IPS-18c (cell line): ENCODE measurements around the gene IPO9.
"Not testable (repeated sequence)": the region's sequence is repeated elsewhere in the genome, so short reads cannot be mapped to it uniquely, and the experiment has no call there.

ENCODE experiments used
- H3K4me3 ChIP-seq: 2 replicates; pipeline ENCODE4 v1.7.0; 2013; ENCODE audit warnings: low read depth, mild to moderate bottlenecking, low read length, moderate library complexity; ENCODE audit not compliant: insufficient read depth
- H3K9me3 ChIP-seq: one replicate; pipeline ENCODE4 v1.6.1; 2013; ENCODE audit warnings: mild to moderate bottlenecking, low read length, moderate library complexity; ENCODE audit not compliant: control insufficient read depth, insufficient read depth

Gene IPO9

DNA sequence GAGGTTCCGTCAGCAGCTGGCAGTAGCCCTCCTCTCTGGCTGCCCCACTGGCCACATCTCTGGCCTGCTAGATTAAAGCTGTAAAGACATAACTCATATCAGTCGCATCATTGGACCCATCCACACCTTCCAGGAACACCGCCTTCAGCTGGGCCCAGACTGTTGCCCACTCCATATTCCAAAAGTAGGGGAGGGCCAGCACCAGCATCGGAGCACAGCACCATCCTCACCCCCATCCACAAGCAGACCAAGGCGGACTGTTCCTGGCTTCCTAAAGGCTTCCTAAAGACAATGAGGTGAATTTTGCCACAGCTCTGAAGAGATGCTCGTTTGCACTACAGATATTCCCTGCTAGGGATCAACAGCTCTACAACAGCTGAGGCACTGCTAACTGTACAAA is 63.3 kb downstream of the IPO9 start:
- Histone ChIP-seq H3K4me3 (no peak overlapping the region), H3K9me3 (no peaks in the 10 kb centered on the region)

DNA sequence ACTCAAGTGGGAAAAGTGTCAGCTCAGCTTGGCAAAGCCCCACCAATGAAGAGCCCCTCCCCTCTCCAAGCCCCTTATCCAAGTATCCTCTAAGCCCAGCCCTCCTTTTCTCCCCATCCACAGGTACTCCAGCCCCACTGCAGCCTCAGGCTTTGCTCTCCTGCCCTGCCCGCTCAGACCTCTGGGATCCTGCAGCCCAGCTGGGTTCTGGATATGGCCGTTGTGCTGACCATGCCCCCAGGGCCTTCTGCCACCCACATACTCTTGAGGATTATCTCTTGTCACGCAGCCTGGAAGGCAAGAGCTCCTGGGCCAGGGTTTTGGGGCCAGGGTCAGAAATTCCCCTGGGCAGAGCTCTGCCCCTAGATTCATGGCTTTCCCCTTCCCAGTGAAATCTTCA is 64.5 kb downstream of the IPO9 start:
- no peaks in the 10 kb centered on the region for H3K9me3 ChIP-seq
- no peak overlapping the region for H3K4me3 ChIP-seq

DNA sequence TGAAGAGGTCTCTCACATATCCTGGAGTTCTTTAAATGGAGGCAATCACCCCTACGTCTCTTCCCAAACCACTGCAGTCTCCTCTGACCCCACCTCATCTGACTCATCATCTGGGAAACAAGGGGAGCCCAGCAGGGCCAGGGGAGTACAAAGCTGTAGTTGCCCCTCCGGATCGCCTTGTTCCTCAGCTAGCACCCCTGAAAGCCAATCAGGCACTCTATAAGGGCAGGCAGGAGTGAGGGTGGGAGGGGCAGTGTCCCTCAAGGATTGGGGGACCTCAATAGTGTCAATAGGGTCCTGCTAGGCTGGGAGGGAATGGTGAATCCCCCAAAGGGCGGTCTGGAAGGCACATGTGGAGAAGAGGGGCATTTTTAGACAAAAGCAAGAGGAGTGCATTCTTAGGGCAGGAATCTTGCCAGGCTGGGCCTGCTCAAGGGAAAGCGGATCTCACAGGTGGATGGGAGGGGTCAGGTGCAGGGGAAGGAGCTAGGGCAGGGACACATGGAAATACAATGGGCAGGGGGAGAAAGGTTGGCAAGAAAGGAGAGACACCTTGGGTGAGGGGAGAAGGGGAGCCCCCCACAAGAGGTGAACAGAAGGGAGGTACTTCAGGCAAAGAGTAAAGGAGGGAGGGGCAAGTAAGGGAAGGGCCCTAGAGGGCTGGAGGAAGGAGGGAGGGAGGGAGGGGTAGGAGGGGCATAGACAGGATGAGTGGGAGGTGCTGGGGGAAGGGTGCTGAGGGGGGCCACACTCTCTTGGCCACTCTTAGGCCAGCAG is 65.6 kb downstream of the IPO9 start:
- H3K4me3 ChIP-seq = no peak overlapping the region
- H3K9me3 ChIP-seq = no peaks in the 10 kb centered on the region

DNA sequence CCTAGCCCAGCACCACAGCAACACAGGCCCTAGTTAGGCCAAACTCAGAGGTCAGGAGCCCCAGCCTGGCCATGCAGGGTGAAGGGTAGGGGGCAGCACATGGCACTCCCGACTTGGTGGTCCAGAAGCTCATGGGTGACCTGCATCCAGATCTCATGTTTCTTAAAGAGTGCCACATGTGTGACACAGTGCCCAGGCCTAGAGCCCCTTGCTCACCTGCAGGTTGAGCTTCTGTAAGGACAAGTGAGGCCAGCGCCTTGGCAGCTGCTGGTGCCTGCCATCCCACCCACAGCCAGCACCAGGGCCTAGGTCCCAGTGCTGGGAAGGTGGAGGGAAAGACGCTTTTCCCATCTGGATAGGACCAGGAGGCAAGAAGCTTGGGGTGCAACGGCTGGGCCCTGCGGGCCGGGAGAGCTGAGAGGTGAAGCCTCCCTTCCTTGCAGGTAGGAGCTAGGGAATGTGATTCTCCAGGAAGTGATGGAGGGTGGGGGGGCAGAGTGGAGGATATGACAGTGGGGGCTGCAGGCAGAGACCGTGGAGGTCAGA is 66.2 kb downstream of the IPO9 start:
- Histone ChIP-seq H3K4me3 (no peak overlapping the region), H3K9me3 (no peaks in the 10 kb centered on the region)

DNA sequence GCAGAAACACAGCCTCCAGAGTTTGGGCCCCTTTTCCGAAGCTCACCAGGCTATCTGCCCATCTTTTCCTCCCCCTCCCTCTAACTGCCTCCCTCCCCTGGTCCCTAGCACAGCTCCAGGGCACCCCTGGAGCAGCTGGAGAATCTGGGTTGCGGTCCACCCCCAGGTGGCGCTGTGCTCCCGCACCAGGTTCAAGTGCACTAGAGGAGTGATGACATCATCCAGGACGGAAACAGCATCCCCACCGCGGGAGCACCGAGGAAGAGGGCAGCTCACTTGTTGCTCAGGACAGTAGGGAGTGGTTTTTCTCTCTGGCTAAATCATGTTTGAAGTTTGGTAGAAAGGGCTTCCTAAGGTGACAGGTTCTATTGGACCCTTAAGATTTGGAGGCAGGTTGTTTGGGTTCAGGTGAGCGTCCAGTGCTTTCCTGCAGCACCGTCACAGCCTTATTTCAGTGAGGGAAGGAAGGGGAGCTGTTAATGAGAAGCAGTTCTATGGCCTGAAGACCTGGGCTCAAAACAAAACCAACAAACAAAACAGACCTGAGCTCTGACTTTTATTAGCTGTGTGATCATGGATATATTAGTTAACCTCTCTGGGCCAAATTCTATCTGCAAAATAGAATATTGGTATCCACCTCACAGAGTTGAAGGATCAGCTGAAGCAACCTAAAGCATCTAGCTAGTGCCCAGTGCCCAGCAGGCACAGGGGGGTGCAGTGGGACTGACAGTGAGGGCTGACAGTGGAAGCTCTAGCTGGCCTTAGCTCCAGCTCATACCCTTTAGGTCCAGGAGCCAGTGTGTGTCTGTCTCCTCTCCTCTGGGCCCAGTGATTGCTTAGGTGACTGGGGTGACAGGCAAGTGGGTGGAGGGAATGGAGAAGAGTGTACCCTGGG is 67.2 kb downstream of the IPO9 start:
- H3K4me3 ChIP-seq = no peak overlapping the region
- H3K9me3 ChIP-seq = no peaks in the 10 kb centered on the region

DNA sequence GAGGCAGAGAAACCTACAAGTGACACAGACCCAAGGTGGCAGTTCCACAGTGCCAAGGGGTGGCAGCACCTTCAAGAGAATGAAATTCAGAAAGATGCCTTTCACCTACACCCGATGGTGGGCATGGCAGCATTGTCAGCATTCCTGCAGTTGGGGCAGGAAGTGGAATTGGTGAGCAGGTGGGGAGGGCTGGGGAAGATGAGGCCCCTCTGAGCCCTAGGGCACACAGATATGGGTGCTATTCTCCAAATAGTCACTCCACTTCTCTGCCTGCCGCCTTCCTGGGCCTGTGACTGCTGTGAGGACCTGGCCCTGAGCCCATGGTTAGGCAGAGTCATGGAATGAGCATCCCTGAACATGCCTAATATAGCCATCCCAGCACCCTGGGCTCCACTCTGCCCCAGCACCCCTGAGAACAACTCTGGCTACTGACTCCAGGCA is 68.0 kb downstream of the IPO9 start:
- no peaks in the 10 kb centered on the region for H3K9me3 ChIP-seq
- no peak overlapping the region for H3K4me3 ChIP-seq

DNA sequence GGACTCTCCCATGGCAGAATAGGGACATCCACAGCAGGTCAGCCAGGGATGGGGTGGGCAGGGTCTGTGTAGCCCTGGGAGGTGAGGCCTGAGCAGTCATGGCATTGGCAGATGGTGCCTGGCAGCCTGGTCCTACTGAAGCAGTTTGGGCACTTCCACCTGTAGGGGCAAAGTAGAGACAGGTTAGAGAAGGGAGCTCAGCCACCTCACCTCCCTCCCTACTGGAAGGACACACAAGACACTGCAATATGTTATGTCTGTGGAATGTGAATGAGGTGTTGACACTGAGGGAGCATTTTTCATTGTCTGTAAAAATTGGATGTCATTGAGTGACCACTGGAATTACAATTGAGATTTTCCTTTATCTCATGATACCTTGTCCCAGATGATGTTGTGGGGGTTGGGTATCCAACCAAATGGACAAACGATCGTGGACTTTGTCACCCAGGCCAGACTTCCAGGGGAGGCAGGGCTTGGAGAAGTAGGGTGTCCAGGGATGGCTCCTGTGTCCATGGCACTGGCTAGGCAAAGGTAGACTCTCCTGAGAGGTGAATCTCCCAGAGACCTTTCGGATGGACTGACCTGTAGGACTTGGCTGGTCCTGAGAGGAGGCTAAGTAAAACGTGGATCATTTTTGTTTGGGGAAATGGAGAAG is 69.4 kb downstream of the IPO9 start:
- Histone ChIP-seq H3K4me3 (no peak overlapping the region), H3K9me3 (no peaks in the 10 kb centered on the region)

DNA sequence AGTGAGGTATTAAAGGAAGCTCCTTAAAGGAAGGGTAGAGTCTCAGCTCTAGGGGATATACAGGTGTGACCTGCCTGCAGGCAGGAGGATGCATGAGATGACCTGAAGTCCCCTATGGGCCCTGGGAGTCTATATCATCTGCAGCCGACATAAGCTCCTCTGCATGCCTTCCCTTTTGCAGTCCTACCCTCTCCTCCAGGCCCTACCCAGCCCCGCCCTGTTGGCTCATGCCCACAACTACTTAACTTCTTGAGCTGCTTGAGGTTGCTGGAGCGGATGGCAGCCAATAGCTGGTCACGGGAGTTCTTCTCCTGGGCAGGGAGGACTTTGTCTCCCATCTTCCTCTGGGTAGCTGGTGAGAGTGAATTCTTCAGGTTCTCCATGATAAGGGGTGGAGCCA is 70.0 kb downstream of the IPO9 start:
- Histone ChIP-seq H3K9me3 (no peaks in the 10 kb centered on the region), H3K4me3 (no peak overlapping the region)

DNA sequence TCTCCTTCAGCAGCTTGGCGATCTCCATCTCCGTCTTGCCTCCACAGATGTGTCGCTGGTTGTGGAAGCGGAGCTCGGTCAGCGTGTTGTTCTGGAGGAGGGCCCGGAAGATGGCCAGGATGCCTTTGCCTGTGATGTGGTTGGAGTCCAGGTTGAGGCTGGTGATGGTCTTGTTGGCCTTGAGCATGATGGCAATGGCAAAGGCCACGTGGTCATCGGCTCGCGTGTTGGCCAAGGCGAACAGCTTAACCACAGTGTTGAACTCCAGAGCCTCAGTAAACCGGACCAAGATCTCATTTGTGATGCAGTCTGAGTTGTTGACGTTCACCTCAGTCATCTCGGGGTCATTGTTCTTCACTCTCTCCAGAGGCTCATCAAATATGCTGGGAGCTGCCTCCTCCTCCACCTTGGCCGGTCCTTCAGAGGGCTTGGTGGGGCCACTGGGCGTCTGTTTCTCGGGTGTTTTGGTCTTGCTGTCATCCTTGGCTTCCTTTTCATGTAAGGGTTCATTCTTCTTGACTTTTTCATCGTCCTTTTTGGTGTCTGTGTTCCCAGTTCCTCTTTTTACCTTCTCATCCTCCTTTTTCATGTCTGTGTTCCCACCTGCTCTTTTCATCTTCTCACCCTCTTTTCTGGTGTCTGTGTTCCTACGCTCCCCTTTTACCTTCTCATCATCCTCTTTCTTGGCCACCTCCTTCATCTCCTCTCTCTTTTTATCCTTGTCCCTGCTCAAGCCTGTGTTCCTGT is 70.9 kb downstream of the IPO9 start:
- no peaks in the 10 kb centered on the region for H3K9me3 ChIP-seq

DNA sequence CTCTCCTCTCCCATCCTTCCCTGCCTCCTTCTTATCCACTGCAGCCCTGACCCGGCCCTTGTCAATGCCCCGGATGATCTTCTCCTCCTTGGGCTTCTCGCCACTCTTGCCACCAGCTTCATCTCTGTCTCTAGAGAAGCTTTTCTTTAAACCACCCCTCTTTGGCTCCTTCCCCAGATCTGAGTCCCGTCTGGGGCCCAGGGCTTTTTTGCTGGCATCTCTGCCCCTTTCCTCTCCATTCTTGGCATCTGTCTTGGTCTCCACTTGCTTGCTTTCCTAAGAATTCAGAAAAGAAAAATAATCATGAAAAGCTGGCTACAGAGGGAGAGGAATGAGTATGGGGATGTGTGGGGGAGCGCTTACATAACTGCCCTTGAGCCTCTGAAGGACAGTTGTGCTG is 71.5 kb downstream of the IPO9 start:
- H3K9me3 ChIP-seq = no peaks in the 10 kb centered on the region
- no peak overlapping the region for H3K4me3 ChIP-seq

More for the DNA sequence above, 70.9 kb downstream of the IPO9 start:
- H3K4me3 ChIP-seq = no peak overlapping the region

DNA sequence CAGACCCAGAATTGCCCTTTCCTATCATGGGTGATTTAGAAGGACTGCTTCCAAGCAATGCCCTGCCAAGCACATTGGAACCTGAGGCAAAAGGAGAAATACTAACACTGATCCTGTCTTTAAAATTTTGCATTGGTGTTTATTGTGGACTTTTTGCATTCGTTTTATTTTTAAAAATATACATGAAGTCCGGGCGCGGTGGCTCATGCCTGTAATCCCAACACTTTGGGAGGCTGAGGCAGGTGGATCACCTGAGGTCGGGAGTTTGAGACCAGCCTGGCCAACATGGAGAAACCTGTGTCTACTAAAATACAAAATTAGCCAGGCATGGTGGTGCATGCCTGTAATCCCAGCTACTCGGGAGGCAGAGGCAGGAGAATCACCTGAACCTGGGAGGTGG is 72.1 kb downstream of the IPO9 start:
- not testable (repeated sequence) for H3K9me3 ChIP-seq

DNA sequence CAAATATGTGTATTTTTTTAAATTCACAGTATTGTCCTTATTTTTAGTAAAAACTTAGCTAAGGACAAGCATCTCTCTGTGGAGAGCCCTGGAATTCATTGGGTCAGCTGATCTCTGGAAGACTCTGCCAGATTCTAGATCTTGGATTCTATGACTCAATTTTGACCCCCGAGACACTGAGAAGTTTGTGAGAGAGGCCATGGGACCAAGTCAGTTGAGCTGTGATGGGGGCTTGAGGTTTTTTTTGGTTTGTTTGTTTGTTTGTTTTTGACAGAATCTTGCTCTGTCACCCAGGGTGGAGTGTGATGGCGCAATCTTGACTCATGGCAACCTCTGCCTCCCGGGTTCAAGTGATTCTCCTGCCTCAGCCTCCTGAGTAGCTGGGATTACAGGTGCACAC is 73.2 kb downstream of the IPO9 start:
- H3K9me3 ChIP-seq = no peaks in the 10 kb centered on the region
- H3K4me3 ChIP-seq = no peak overlapping the region

More for the DNA sequence above, 72.1 kb downstream of the IPO9 start:
- not testable (repeated sequence) for H3K4me3 ChIP-seq

DNA sequence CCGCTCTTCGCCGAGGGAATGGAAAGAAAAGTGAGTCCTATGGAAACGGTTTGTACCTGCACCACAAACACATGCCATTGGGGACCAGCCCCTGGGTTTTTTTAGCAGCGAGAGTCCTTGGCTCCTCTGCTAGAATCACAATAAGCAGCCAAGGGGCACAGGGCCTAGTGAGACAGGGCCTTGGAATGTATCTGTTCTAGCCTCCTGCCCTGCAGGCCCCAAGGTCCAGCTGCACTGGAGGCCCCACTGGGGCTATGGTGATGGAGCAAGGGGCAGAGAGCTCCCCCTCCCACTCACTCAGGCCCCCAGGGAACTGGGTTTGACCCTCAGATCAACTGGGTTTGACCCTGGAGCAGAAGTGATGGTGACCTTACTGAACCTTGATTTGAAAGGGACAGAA is 74.2 kb downstream of the IPO9 start:
- Histone ChIP-seq H3K4me3 (no peak overlapping the region), H3K9me3 (no peaks in the 10 kb centered on the region)

DNA sequence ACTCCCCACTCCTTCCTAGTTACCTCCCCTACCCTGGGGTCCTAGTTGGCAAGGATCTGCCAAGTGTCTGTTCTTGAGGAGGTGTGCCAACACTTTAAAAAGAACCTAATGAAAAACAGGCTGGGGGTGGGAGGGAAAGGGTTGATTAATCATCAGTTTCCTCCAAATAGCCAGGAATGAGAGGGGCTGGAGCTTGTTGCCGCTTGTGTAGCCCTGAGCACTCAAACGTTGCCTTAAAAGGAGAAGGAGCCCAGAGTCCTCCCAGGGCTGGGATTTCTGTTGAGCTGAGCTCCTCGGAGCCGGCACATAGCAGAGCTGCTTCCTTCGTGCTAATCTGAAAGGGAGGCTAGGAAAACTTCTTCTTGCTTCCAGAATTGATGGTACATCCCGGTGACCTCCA is 75.6 kb downstream of the IPO9 start:
- H3K4me3 ChIP-seq = no peak overlapping the region
- H3K9me3 ChIP-seq = no peaks in the 10 kb centered on the region

DNA sequence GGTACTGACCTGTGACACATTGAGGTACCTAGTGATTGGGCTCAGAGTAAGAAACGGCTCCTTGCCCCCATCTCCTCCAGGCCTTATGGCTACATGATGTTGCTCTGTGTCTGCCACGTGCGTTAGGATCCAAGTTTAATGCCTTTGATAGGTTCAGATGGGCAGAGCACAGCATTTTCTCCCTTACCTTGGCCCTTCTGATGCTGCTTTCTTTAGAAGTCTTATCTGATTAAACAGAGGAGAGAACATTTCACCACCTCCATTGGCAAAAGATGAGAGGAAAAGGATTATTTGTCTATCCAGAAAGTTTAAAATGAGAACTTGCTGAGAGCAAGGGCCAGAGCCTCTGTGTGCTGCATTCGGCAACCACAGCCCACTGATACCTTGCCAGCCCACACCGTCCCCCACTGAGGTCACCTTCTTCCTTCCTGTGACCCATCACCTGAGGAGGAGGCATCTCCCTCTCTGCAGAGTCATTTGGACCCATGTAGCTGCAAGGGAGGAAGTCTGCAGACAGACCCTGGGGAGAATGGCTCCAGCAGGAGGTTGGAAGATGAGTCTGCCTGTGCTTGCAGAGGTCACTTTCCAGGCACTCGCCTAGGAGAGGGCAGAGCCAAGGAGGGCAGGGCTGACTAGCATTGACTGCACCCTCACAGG is 76.4 kb downstream of the IPO9 start:
- Histone ChIP-seq H3K9me3 (no peaks in the 10 kb centered on the region), H3K4me3 (no peak overlapping the region)

DNA sequence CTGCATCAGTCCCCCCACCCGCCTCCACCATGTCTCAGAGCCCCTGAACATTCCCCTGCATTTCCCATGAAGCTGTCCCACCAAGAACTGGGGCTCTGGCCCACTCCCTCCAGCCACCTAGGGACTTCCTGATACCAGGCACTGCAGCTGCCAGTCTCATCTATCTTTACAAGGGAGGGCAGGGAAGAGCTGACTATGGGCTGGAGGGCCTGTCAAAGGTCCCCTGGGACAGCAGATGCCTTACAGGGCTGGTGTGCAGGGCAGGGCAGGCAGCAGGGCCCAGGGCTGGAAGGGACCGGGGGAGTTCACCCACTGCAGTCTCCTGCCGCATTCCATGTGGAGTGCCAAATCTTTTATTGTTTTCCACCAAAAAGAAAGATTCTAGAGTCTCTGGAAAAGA is 77.4 kb downstream of the IPO9 start:
- no peaks in the 10 kb centered on the region for H3K9me3 ChIP-seq

More for the DNA sequence above, 77.4 kb downstream of the IPO9 start:
- no peak overlapping the region for H3K4me3 ChIP-seq
